WERI-Rb-1 (cell line): ENCODE results near the gene GALNT12.

Experiments used
- DNase-seq: peaks from one replicate; pipeline ENCODE4 v3.0.0-alpha.2; 2020
- H3K27ac ChIP-seq: fragments of 250-450 bp; sonication (Bioruptor Pico); 2 replicates; pipeline ENCODE4 v1.5.1; 2020; ENCODE audit warnings: mild to moderate bottlenecking, moderate library complexity
- H3K27me3 ChIP-seq: fragments of 250-450 bp; sonication (Bioruptor Pico); 2 replicates; pipeline ENCODE4 v1.5.1; 2021; ENCODE audit warnings: mild to moderate bottlenecking, low read depth, moderate library complexity; ENCODE audit not compliant: insufficient read depth, severe bottlenecking
- H3K36me3 ChIP-seq: fragments of 250-450 bp; sonication (Bioruptor Pico); 2 replicates; pipeline ENCODE4 v1.5.1; 2020; ENCODE audit warnings: mild to moderate bottlenecking, moderate library complexity
- H3K4me3 ChIP-seq: 2 replicates; pipeline ENCODE4 v1.5.1; 2011; ENCODE audit warnings: low read depth, mild to moderate bottlenecking, control low read depth, low read length
- H3K9me3 ChIP-seq: fragments of 250-450 bp; sonication (Bioruptor Pico); 2 replicates; pipeline ENCODE4 v1.5.1; 2021; ENCODE audit warnings: mild to moderate bottlenecking, moderate library complexity; ENCODE audit not compliant: severe bottlenecking
- CTCF ChIP-seq: IDR thresholded peaks from 2 replicates; pipeline ENCODE4 v1.5.1; 2011; ENCODE audit warnings: low read depth, mild to moderate bottlenecking, control low read depth, inconsistent platforms, low read length

GALNT12 gene

GRCh38 chr9:98807070-98807813 lies at the start of gene GALNT12:
TSS of gene GALNT12 (plus strand) at chr9:98807670. CDS start at chr9:98807699, 29 bp downstream.
- no peaks in the 10 kb centered on the region for H3K27me3 ChIP-seq
- H3K4me3 ChIP-seq = peak within 1 kb of the TSS; percentile 79
- DNase-seq = peak; percentile 71
- no peaks in the 10 kb centered on the region; the same call in 1 of the 2 replicates for H3K36me3 ChIP-seq
- H3K9me3 ChIP-seq = no peaks in the 10 kb centered on the region
- H3K27ac ChIP-seq = no peak within 1 kb of the TSS; the same call in 1 of the 2 replicates
- peak; percentile 27; the same call in 1 of the 2 replicates for TF ChIP-seq CTCF

- no peak overlapping the region for H3K4me3 ChIP-seq
- peaks cover 20% of the 10 kb centered on the region for H3K9me3 ChIP-seq
- no peaks in the 10 kb centered on the region for H3K27me3 ChIP-seq
- no peak for TF ChIP-seq CTCF
- peak overlapping the region; percentile 3; the same call in 1 of the 2 replicates for H3K27ac ChIP-seq
- peaks cover 41% of the 10 kb centered on the region for H3K36me3 ChIP-seq
- DNase-seq = peak; percentile 67
Observed at GRCh38 chr9:98760231-98760630, 47.2 kb upstream of the GALNT12 start.

GRCh38 chr9:98763986-98764745 lies 43.3 kb upstream of the GALNT12 start:
- H3K27ac ChIP-seq = no peak overlapping the region
- H3K36me3 ChIP-seq = peaks cover 48% of the 10 kb centered on the region
- no peaks in the 10 kb centered on the region for H3K27me3 ChIP-seq
- DNase-seq = no peak
- TF ChIP-seq CTCF = no peak
- H3K4me3 ChIP-seq = no peak overlapping the region
- peaks cover 17% of the 10 kb centered on the region for H3K9me3 ChIP-seq

- H3K9me3 ChIP-seq = peaks cover 12% of the 10 kb centered on the region
- peak; percentile 64 for DNase-seq
- H3K36me3 ChIP-seq = peaks cover 54% of the 10 kb centered on the region
- peak overlapping the region; percentile 68 for H3K27ac ChIP-seq
- no peaks in the 10 kb centered on the region for H3K27me3 ChIP-seq
- no peak for TF ChIP-seq CTCF
- H3K4me3 ChIP-seq = no peak overlapping the region
Observed at GRCh38 chr9:98765256-98765655, 42.2 kb upstream of the GALNT12 start.

- Histone ChIP-seq H3K4me3 (no peak overlapping the region), H3K9me3 (peaks cover 12% of the 10 kb centered on the region), H3K27ac (peak overlapping the region; percentile 68; the same call in 1 of the 2 replicates), H3K36me3 (peaks cover 66% of the 10 kb centered on the region), H3K27me3 (no peaks in the 10 kb centered on the region)
- TF ChIP-seq CTCF = no peak
- no peak for DNase-seq
Observed at GRCh38 chr9:98766586-98766985, 40.9 kb upstream of the GALNT12 start.
